Nephron progenitor cell (in vitro differentiated cells): ENCODE data around the gene SLC2A3.
"Not testable (repeated sequence)": the region's sequence is repeated elsewhere in the genome, so short reads cannot be mapped to it uniquely, and the experiment has no call there.

ENCODE experiments used
- DNase-seq: peaks from one replicate; pipeline ENCODE4 v3.0.0; 2021
- H3K27ac Mint-ChIP-seq: 2 replicates; pipeline ENCODE4 v1.8.0; 2021; ENCODE audit warnings: mild to moderate bottlenecking, moderate library complexity, mixed read lengths
- H3K27me3 Mint-ChIP-seq: 2 replicates; pipeline ENCODE4 v1.8.0; 2021; ENCODE audit warnings: mild to moderate bottlenecking, low read depth, mixed read lengths; ENCODE audit not compliant: poor library complexity
- H3K36me3 Mint-ChIP-seq: 2 replicates; pipeline ENCODE4 v1.8.0; 2021; ENCODE audit warnings: low read depth, mixed read lengths
- H3K4me1 Mint-ChIP-seq: 2 replicates; pipeline ENCODE4 v1.8.0; 2021; ENCODE audit warnings: mixed read lengths
- H3K4me3 Mint-ChIP-seq: 2 replicates; pipeline ENCODE4 v1.8.0; 2021; ENCODE audit warnings: mild to moderate bottlenecking, moderate library complexity, mixed read lengths
- H3K9me3 Mint-ChIP-seq: 2 replicates; pipeline ENCODE4 v1.8.0; 2021; ENCODE audit warnings: mild to moderate bottlenecking, moderate library complexity, mixed read lengths
- TF ChIP-seq, protein P1 (sequence below): fragments of 200-600 bp; sonication (generic); IDR thresholded peaks from 2 replicates; pipeline ENCODE4 v1.5.0; 2021; ENCODE audit warnings: antibody characterized with exemption

SLC2A3 gene

DNA sequence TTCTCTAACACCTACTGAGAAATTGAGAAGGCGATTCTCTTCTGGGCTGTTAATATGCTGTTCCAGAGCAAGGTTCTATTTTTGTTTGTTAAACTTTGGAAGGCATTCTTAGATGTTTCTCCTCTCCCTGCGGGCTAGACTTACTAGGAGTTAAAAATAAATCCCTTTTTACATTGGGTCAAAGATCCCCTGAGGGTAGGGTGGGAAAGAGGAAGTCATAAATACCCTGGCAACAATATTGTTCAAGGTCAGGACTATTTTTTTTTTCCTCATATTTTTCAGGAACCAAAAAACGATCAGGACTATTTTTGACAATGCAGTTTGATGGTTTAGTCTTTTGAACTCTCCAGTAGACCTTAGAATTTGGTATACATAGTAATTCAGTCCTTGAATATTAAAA is 51.3 kb downstream of the SLC2A3 start:
- peaks cover 13% of the 10 kb centered on the region for H3K27me3 Mint-ChIP-seq
- peaks cover 8% of the 10 kb centered on the region for H3K9me3 Mint-ChIP-seq
- DNase-seq = no peak
- TF ChIP-seq, protein P1, sequence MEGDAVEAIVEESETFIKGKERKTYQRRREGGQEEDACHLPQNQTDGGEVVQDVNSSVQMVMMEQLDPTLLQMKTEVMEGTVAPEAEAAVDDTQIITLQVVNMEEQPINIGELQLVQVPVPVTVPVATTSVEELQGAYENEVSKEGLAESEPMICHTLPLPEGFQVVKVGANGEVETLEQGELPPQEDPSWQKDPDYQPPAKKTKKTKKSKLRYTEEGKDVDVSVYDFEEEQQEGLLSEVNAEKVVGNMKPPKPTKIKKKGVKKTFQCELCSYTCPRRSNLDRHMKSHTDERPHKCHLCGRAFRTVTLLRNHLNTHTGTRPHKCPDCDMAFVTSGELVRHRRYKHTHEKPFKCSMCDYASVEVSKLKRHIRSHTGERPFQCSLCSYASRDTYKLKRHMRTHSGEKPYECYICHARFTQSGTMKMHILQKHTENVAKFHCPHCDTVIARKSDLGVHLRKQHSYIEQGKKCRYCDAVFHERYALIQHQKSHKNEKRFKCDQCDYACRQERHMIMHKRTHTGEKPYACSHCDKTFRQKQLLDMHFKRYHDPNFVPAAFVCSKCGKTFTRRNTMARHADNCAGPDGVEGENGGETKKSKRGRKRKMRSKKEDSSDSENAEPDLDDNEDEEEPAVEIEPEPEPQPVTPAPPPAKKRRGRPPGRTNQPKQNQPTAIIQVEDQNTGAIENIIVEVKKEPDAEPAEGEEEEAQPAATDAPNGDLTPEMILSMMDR = no peak
- peaks cover 12% of the 10 kb centered on the region for H3K4me1 Mint-ChIP-seq
- H3K4me3 Mint-ChIP-seq = no peak overlapping the region
- no peaks in the 10 kb centered on the region for H3K36me3 Mint-ChIP-seq
- no peak overlapping the region for H3K27ac Mint-ChIP-seq

GRCh38 chr12:7881736-7882120 is 54.3 kb downstream of the SLC2A3 start:
- not testable (repeated sequence) for H3K36me3 Mint-ChIP-seq, H3K27me3 Mint-ChIP-seq, H3K9me3 Mint-ChIP-seq, DNase-seq, H3K4me3 Mint-ChIP-seq
- Mint-ChIP-seq H3K4me1 (peaks cover 12% of the 10 kb centered on the region), H3K27ac (peak overlapping the region; percentile 95)

GRCh38 chr12:7880952-7881735 is 54.8 kb downstream of the SLC2A3 start:
- not testable (repeated sequence) for H3K4me3 Mint-ChIP-seq, H3K36me3 Mint-ChIP-seq, H3K9me3 Mint-ChIP-seq, H3K27me3 Mint-ChIP-seq, H3K27ac Mint-ChIP-seq, DNase-seq
- H3K4me1 Mint-ChIP-seq = peaks cover 12% of the 10 kb centered on the region

DNA sequence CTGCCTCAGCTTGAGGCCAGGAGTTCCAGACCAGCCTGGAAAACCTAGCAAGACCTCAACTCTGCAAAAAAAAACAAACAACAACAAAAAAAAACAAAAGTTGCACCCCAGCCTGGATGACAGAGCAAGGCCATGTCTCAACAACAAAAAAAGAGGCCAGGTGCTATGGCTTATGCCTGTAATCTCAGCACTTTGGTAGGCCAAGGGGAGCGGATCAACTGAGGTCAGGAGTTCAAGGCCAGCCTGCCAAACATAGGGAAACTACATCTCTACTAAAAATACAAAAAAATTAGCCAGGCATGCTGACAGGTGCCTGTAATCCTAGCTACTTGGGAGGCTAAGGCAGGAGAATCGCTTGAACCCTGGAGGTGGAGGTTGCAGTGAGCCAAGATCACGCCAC is 56.7 kb downstream of the SLC2A3 start:
- Mint-ChIP-seq H3K27me3 (no peaks in the 10 kb centered on the region), H3K4me1 (peaks cover 7% of the 10 kb centered on the region), H3K4me3 (no peak overlapping the region), H3K9me3 (peaks cover 5% of the 10 kb centered on the region), H3K27ac (no peak overlapping the region), H3K36me3 (no peaks in the 10 kb centered on the region)
- DNase-seq = no peak
- TF ChIP-seq, protein P1 = no peak

DNA sequence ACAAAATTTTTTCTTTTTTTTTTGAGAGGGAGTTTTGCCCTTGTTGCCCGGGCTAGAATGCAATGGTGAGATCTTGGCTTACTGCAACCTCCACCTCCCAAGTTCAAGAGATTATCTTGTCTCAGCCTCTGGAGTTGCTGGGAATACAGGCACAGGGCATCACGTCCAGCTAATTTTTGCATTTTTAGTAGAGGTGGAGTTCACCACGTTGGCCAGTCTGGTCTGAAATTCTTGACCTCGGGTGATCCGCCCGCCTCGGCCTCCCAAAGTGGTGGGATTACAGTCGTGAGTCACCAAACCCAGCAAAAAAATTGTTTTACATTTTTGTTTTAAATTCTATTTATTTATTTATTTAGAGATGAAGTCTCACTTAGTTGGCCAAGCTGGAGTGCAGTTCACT is 58.6 kb downstream of the SLC2A3 start:
- Mint-ChIP-seq H3K27me3 (no peaks in the 10 kb centered on the region), H3K36me3 (no peaks in the 10 kb centered on the region), H3K9me3 (peaks cover 8% of the 10 kb centered on the region), H3K27ac (no peak overlapping the region), H3K4me3 (no peak overlapping the region), H3K4me1 (peaks cover 6% of the 10 kb centered on the region)
- TF ChIP-seq, protein P1 = no peak
- no peak for DNase-seq

DNA sequence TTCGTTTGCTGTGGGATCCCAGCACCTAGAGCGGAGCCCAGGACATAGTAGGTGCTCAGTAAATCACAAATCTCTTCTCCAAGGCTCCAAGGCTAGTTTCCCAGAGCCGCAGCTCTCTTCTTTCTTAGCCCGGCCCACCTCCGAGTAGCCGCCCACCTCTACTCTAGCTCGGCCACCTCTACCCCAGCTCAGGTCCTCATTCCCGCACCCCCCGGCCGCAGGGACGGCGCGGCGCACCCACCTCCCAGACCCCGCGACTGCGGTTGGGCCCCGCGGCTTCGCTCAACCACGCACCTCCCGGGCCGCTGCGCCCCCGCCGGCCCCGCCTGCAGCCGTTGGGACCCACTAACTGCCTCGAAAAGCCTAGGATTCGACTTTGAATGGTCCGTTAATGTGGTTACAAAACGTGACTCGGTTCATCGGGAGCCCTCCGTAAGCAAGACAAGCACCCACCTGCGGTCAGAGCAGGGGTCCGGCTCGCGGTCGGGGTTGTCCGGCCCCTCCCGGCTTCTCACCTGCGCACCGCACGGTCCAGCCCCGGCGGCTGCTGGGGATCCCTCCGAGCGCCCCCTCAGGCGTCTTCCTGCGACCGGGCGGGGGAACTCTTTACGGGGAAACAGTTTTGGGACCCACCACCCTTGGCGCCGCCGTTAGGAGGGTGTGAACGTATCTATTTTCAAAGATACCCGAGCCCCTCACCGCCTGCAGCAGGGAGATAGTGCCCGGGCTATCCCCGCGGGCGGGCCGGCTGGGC is 63.2 kb downstream of the SLC2A3 start, which contains the start of gene SLC2A14:
SLC2A14 (minus strand) TSS at position 350 of the 754 bp plus-strand sequence. CDS start 3,035 bp downstream, outside the sequence.
- TF ChIP-seq, protein P1 = no peak
- Mint-ChIP-seq H3K9me3 (peaks cover 3% of the 10 kb centered on the region), H3K4me3 (no peak within 1 kb of the TSS), H3K27me3 (no peaks in the 10 kb centered on the region), H3K36me3 (no peaks in the 10 kb centered on the region), H3K27ac (peak within 1 kb of the TSS; percentile 88), H3K4me1 (no peaks in the 10 kb centered on the region)
- DNase-seq = no peak
